ENCODE measurements around the gene KLK8.
"Not testable (repeated sequence)": the region's sequence is repeated elsewhere in the genome, so short reads cannot be mapped to it uniquely, and the experiment has no call there.

Gene KLK8

DNA sequence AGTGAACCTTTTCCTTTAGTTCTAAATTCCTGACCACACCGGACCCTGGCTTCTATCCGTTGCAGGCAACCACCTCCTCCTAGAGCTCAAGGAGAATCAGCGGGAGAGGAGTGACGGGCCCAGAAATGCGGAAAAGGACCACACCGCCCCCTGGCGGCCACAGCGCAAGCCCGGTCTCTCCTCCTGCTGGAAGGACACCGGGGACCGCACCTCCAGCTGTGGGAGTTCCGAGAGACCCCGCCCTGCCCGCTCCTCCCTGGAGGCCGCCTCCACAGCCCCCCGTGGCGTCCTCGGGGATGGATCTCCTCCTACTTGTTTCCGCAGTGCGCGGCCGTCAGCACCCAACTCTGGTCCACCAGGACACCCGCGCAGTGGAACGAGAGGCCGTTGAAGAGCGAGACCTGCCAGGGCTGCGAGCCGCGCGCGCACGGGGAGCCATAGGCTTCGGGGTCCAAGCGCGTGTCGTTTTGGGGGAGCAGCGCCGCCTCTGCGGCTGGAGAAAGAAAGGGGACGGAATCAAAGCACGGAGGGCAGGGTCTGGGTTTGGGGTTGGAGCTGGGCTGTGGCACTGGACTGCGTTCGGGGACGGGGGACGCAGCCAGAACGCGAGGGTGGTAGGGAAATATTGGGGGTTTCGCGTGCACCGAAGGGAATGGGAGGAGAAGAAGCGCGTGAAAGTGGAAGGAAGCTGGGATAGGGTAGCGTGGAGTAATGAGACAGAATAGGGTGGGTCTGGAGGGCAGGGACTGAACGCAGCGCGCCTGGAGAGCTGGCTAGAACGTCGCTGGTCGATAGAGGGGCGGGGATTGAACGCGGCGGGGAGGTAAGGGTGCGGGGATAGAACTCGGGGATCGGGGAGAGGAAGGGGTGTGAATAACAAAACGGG is 15.6 kb upstream of the KLK8 start:
- peak; percentile 9 for DNase-seq

DNA sequence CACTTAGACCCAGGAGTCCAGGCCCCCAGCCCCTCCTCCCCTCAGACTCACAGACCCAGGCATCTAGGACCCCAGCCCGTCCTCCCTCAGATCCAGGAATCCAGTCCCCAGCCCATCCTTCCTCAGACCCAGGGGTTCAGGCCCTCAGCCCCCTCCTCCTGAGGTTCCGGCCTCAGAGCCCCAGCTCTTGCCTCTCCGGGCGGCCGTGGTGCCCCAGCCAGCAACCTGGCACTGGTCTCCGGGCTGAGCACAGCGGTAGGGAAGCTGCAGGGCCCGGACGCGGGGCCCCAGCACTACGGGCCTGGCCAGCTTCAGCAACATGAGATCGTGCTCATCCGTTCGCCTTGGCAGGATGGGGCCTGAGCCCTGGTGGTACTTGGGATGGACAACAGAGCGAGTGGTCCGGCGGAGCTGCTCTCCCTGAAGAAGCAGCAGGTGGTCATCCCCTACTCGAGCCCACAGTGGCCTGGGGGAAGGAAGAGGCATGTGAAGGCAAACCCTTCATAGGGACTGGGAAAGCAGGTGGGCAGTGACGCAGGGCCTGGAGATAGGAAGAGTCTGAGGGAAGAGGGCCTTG is 14.4 kb upstream of the KLK8 start:
- DNase-seq = no peak

DNA sequence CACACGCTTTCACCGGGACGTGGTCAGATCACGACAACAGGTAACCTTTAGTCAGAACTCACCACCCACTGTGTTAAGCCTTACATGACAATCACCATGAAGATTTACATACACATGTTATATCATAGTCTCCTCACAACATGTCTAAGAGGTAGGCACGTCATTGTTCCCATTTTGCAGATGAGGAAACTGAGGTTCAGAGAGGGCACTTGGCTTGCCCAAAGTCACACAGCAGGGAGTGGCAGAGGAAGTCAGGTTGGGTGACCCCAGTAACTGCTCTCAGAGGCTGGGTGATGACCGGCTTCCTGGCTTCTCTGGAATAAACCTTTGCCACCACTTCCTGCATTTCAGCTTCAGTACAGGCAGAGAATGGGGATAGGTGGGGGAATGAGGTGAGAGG is 12.8 kb upstream of the KLK8 start:
- DNase-seq = no peak

DNA sequence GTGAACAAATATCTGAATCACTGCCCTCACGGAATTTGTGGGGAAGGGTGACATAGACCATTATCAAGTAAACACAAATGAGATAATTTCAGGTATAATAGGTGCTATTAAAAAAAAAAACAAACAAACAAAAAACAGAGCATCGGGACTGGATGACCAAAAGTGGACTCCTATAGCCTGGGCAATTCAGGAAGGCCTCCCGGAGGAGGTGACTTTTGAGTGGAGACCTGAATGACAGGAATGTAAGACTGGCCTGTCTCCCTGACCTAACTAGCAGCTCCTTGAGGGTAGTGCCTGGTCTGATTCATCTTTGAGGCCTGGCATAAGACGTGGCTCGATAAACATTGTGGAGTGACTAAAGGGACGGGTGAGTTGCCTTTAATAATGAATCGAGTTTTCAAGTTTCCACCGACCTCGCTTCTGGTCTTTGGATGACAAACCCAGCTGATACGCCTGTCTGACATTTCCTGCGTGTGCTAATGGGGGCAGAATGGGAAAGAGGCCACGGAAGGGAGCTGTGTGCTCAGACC is 11.3 kb upstream of the KLK8 start:
- no peak for DNase-seq

DNA sequence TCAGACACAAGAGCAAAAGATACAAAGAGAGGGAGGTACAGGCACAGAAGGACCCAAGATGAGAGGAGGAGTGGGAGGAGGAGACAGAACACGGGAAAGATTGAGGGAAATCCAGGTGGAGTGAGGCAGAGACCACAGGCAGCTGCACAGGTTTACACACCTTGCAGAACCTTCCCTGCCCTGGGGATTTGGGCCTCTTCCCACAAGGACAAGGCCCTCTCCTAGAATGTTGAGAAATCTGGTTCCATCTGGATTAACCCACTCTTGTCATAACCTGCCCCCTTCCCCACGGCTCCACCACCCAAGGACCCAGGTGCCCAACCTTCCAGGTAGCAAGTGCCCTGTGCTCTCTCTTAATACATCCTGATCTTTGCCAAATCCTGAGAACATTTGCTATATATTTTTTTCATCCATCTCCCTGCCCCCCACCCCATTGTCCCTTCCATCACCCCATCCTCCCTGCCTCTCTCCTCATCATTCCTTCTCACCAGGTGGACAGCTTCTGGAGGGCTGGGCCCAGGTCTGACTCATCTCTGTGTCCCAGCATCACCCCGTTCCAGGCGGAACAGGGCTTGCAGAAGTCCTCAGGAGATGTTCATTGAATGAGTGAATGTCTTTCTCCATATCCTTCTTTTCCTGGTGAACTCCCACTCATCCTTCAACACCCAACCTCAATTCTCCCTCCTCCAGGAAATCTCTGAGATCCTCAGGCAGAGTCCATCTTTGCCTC is 8.8 kb upstream of the KLK8 start:
- no peak for DNase-seq

DNA sequence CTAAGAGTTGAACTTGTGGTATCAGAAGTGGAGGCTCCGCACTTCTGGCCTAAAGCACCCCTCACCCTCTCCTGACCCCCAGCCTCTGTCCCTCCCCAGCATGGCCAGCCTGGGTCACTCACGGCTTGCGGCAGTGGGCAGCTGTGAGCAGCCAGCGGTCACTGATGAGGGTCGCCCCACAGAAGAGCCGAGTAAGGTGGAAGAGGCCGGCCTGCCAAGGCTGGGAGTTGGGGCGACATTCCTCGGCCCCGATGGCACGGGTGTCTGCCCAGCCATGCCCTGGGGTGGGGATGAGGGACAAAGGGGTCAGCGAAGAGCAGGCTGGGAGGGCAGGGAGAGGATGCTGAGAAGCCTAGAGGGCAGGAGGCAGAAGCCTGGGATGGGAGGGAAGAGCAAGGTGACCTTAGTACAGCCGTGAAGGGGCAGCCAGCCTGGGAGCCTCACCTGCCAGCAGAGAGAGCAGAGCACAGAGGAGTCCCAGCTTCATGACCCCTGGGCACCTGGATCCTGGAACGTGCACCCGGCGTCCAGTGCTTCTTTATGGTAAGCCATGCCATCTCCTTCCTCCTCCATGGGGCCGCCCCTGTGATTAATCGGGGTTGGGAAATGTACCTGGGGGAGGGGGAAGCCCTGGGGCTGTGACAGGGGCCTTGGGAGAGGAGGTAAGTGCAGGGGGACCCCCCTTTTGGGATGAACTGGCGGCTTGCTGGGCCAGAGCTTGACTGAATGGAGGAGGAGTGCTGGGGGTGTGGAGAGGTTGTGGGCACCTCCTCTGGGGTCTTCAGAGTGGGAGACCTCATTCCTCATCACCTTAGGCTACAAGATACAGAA is 7.9 kb upstream of the KLK8 start:
- no peak for DNase-seq

DNA sequence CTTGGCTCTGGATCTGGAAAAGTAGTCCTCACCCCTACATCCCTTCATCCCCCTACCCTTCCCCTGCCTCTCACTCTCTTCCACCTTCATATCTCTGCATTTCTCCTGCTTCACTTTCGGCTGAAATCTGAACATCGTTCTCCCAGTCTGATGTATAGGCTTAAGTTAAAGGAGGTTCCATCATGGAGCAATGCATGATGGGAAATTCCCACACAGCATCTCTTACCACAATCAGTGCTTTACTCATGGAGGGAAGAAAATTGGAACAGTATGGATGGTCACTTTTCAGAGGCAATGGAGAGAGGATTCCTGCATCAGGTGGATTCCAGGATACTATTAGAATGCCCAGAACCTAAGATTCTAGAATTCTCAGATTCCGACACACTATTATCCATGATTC is 6.1 kb upstream of the KLK8 start:
- no peak for DNase-seq

DNA sequence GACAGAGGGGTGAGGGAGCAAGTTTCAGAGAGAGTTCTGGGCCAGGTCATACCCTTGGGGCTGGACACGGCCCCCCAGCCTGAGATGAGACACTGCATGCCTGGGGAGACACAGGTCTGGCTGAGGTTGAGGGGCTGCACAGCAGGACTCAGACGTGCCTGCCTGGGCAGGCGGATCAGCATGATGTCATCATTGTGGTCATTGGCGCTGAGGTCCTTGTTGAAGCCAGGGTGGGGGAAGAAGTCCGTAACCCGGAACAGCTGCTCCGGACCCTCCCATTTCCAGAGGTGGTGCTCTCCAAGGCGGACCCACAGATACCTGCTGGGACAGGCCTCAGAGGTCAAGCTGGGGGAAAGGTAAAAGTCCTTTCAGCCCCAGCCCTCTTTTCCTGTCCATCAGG is 5.0 kb upstream of the KLK8 start:
- no peak for DNase-seq

DNA sequence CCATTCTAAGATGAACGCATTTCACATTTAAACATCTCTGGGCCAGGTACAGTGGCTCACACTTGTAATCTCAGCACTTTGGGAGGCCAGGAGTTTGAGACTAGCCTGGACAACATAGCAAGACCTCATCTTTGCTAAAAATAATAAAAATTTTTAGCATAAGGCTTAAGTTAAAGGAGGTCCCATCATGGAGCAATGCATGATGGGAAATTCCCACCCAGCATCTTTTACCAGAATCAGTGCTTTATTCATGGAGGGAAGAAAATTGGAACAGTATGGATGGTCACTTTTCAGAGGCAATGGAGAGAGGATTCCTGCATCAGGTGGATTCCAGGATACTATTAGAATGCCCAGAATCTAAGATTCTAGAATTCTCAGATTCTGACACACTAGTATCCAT is 3.8 kb upstream of the KLK8 start:
- no peak for DNase-seq

DNA sequence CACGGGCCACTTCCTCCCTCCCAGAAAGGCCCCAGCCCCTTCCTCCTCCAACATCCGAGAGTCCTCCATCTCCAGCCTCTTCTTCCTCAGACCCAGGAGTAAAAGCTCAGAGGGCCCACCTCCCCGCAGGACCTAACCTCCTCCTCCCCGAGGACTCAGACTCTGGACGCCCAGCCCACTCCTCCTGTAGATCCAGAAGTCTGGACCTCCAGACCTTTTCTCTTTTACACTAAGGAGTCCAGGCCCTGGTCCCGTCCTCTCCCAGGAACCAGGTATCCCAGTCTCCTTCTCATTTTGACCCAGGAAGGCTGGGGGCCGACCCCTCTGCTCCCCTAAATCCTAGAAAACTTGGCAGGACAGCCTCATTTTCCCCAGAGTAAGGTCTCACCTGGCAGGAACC is 1.9 kb upstream of the KLK8 start:
- DNase-seq = no peak

DNA sequence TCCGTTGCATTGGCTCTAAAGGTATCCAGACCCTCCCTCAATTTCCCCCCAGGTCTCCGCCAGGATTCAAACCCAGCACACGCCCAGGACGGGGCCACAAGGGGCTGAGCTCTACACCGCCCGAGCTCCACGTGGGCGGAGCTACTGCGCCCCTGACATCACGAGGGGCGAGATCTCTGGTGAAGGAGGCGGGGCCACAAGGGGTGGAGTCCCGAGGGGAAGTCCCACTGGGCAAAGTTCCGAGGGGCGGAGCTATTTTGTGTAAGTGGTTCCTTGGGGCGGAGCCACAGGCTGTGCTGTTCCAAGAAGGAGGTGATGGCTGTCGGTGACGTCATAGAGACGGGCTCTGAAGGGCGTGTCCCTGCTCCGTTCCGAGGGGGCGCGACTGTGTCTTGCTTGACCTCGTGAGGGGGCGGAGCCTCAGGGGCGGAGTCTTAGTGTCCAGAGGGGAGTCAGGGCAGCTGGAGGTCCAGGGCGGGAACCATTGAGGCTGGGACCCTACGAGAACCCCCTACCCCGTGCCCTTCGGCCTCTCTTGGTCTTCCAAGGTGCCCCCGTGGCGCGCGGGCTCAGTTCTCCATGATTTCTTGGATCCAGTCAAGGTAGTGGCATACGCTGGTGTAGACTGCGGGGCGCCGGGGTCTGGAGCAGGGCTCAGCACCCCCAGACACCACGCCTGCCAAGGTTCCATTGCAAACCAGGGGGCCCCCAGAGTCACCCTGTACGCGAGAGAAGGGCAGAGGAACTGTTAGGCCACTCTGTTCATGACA is 1.3 kb upstream of the KLK8 start:
- peak; percentile 41 for DNase-seq

DNA sequence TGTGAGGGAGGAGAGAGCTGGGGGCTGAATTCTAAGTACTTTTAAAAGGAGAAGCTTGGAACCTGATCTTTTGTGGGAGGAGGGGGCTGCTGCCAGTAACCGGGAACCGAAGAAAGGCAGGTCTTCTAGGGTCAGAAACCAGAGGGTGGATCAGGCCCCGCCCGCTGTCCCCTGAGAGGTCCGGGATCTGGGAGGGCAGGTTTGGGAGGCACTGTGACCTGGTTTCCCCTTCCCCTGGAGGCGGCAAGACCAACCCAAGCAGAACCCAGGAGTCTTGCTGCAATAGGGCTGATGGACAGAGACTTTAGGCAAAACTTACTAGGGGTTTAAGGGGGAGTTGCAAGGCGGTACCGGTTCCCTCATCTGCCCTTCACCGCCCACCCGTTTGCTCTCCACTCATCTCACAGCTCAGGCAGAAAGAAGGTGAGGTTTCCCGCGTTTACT is 707 bp upstream of the KLK8 start:
- DNase-seq = no peak

DNA sequence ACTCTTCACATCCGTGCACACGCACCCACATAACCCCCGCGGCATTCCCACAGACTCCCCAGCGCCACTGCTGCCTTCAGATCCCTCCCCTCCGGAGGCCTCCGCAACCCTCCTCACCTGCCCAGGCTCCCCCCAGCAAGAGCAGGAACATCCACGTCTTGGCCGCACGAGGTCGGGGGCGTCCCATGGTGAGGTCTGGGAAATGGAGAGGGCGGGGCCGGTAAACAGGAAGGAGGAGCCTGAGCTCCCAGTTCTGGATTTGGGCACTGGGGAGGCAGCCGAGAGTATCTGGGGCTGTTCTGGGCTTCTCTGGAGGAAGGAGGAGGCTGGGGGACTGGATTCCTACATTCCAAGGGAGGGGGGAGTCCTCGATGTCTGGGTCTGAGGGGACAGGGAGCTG is 423 bp downstream of the KLK8 start:
- no peak for DNase-seq

DNA sequence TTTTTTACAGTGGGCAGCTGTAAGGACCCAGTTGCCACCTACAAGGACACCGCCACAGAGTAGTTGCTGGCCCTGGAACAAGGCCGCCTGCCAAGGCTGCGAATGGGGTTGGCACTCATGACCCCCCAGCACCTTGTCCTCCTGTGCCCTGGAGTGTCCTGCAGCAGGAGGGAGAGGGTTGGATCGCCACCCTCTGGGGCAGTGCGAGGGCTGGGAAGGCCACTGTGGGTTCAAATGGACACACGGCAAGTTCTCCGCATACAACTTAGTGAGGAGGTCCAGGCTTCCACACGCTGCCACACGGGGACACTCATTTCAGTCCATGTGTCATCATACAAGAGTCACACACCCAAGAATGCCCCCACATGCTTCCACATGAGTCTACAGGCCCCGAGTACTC is 978 bp downstream of the KLK8 start:
- no peak for DNase-seq

DNA sequence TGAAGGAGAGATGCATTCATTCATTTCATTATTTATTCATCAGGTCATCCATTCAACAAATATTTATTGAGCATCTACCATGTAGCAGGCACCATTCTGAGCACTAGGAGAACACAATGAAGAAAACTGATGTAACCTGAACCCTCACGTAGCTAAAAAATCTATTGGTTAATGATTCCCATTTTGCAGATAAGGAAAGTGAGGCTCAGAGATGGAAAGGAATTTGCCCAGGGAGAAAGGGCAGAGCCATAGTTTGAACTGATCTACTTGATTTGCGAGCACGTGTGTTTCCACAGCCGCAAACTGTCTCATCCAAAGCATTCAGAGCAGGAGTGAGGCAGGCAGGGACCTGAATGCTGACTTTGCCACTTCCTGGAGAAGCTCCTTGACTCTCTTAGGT is 2.7 kb downstream of the KLK8 start:
- DNase-seq = no peak

DNA sequence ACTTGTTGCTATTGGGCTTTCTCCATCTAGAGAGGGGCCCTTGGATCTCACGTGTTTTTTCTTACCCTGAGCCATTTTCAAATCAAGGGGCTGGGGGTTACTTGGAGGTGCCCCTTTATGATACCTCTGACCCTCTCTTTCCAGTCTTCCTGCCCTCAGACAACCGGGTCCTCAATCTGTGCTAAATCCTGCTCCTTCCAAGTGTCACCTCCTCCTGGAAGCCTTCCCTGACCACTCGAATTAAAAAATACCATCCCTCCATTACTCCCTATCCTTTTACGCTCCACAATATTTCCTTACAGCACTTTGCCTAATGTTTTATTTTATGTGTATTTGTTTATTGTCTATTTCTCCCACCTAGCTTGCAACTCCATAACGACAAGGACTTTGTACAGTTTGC is 3.3 kb downstream of the KLK8 start:
- DNase-seq = no peak

DNA sequence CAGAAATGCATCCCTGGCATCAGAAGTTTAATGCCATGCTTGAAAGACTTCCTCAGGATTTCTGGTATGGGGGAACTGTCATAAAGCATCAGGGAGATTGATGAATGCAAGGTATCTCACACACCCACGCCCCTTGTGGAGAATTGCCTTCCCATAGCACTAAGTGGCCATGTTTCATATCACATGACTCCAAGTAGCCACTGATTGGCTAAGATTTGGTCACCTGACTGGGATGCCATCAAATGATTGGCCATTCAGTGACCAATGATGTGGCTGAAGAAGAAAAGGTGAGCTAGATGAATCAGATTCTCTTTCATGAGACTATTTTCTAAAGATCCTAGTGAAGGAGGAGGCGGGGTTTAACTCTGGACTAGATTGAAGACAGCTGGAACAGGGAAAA is 7.3 kb downstream of the KLK8 start:
- DNase-seq = no peak

DNA sequence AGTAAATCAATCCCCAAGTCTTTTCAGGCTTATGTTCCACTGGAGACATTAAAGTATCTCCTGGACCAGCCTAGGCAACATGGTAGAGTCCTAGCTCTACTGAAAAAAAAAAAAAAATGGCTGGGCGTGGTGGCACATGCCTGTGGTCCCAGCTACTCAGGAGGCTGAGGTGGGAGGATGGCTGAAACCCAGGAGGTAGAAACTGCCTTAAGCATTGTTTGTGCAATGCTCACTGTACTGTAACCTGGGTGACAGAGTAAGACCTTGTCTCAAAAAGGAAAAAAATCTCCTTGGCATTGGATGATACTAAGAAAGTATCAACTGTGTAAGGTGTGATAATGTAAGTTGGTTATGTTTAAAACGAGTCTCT is 8.8 kb downstream of the KLK8 start:
- no peak for DNase-seq

DNA sequence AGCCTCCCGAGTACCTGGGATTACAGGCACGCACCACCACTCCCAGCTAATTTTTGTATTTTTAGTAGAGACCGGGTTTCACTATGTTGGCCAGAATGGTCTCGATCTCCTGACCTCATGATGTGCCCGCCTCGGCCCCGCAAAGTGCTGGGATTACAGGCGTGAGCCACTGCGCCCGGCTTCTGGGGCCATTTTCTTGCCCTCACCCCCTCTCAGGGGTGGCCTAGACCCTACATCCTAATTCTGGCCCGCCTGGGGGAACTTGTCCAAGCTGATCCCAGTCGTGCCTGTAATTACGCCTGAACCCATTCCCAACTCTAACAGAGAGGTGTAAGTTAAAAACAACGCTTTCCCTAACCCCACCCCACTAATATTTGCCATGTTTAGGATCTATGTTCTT is 17.0 kb downstream of the KLK8 start:
- DNase-seq = not testable (repeated sequence)

DNA sequence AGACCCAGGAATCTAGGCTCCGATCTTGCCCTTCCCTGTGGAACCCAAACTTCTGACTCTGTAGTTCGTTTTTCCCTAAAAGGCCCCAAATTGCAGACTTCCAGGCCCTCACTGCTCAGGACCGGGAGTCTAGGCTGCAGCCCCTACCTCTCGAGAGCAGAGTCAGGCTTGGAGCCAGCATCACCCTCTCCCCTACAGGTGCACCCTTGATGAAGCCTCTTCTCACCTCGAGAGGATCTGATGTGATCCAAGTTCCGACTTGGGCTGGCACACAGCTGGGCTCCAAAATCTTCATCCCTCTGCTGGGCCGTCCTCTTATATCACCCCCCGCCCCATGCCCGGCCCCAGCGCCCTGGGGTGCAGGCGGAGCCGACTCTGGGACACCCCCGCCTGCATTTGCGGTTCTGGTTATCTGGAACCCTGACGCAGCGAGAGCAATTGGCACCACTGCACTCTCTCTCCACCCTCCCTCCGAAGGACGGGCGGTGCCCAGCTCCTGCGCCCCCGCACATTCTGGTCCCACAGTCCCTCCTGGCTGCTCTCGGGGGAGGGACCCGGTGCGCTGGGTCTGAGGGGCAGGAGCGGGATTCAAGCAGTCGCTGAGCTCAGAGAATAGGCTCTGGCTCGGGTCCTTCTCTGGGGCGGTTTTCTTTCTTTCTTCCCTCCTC is 17.6 kb downstream of the KLK8 start, which contains the start of gene KLK7:
Gene KLK7 (minus strand): TSS at position 293 of the 668 bp plus-strand sequence. CDS start 1,518 bp downstream, outside the sequence.
- no peak for DNase-seq

DNA sequence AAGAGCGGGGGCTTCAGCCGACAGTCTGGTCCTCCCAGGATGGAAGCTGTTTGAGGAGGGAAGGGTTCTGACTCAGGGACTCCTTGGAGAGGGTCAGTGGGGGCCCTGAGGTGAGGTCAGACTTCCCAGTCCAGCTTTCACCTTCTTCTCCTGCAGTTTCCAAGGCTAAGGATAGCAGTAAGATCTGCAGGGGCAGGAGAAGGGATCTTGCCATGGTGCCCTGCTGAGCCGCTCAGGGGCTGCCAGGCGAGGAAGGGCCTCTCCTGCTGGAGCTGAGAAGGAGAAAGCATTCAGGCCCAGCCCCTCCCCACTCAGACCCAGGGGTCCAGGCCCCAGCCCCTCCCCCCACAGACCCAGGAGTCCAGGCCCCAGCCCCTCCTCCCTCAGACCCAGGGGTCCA is 19.2 kb downstream of the KLK8 start:
- no peak for DNase-seq

Data from activated CD4-positive, alpha-beta T cell treated with anti-CD3 and anti-CD28 coated beads, Interleukin-2, amount 50 U/mL, for 16 hours (primary cell).